Mesenchymal stem cell (in vitro differentiated cells and primary cell): ENCODE measurements around the gene CENPP.

ENCODE experiments used
- DNase-seq: peaks from one replicate; pipeline ENCODE4 v3.0.0-alpha.2; 2013
- H2AFZ ChIP-seq: one replicate; pipeline ENCODE4 v1.6.1; 2013; ENCODE audit warnings: low read depth, mild to moderate bottlenecking, control low read depth, inconsistent platforms, low read length, moderate library complexity
- H2AK5ac ChIP-seq: 2 replicates; pipeline ENCODE4 v1.6.1; 2013; ENCODE audit warnings: low read length, moderate library complexity, mild to moderate bottlenecking, inconsistent platforms; ENCODE audit not compliant: severe bottlenecking
- H2BK120ac ChIP-seq: one replicate; pipeline ENCODE4 v1.6.1; 2013; ENCODE audit warnings: low read depth, mild to moderate bottlenecking, inconsistent platforms, low read length, moderate library complexity
- H2BK12ac ChIP-seq, 2 experiments: one replicate each; pipeline ENCODE4 v1.6.1; 2013; ENCODE audit warnings: inconsistent platforms in 2 of 2, low read length in 2 of 2, mild to moderate bottlenecking in 2 of 2, moderate library complexity in 2 of 2, control low read depth in 1 of 2
- H2BK15ac ChIP-seq: one replicate; pipeline ENCODE4 v1.6.1; 2013; ENCODE audit warnings: mild to moderate bottlenecking, low read depth, inconsistent platforms; ENCODE audit not compliant: poor library complexity, severe bottlenecking
- H2BK5ac ChIP-seq: 2 replicates; pipeline ENCODE4 v1.6.1; 2013; ENCODE audit warnings: low read depth, mild to moderate bottlenecking, low read length, control low read depth, inconsistent platforms; ENCODE audit not compliant: poor library complexity, severe bottlenecking
- H3K14ac ChIP-seq, 2 experiments: one replicate each; pipeline ENCODE4 v1.6.1; 2013; ENCODE audit warnings: inconsistent platforms in 2 of 2, low read length in 2 of 2, control low read depth in 1 of 2, mild to moderate bottlenecking in 1 of 2, moderate library complexity in 1 of 2
- H3K18ac ChIP-seq, 2 experiments: one replicate each; pipeline ENCODE4 v1.6.1; 2013; ENCODE audit warnings: inconsistent platforms in 2 of 2, low read length in 2 of 2, control low read depth in 1 of 2, low read depth in 1 of 2, mild to moderate bottlenecking in 1 of 2
- H3K23ac ChIP-seq, 2 experiments: one replicate each; pipeline ENCODE4 v1.6.1; 2013; ENCODE audit warnings: inconsistent platforms in 2 of 2, low read length in 2 of 2, mild to moderate bottlenecking in 2 of 2, moderate library complexity in 2 of 2, control low read depth in 1 of 2
- H3K27ac ChIP-seq: 2 replicates; pipeline ENCODE4 v1.5.1; 2013; ENCODE audit warnings: mild to moderate bottlenecking, moderate library complexity, low read length, control low read depth, inconsistent platforms; ENCODE audit not compliant: poor library complexity, severe bottlenecking
- H3K27me3 ChIP-seq, 2 experiments: 2 replicates each; pipeline versions ENCODE4 v1.6.1 to v1.7.0; 2013; ENCODE audit warnings: low read length in 2 of 2, mild to moderate bottlenecking in 2 of 2, moderate library complexity in 2 of 2, control low read depth in 1 of 2, inconsistent platforms in 1 of 2; ENCODE audit not compliant: control insufficient read depth in 1 of 2, insufficient read depth in 1 of 2
- H3K36me3 ChIP-seq, 2 experiments: 2 replicates each; pipeline versions ENCODE4 v1.6.1 to v1.7.0; 2013; ENCODE audit warnings: low read length in 2 of 2, control low read depth in 1 of 2, inconsistent platforms in 1 of 2, low read depth in 1 of 2, mild to moderate bottlenecking in 1 of 2; ENCODE audit not compliant: insufficient read depth in 2 of 2, control insufficient read depth in 1 of 2
- H3K4ac ChIP-seq, 2 experiments: one replicate each; pipeline ENCODE4 v1.6.1; 2013; ENCODE audit warnings: inconsistent platforms in 2 of 2, low read length in 2 of 2, mild to moderate bottlenecking in 2 of 2, moderate library complexity in 2 of 2, control low read depth in 1 of 2, low read depth in 1 of 2
- H3K4me1 ChIP-seq: 2 replicates; pipeline ENCODE4 v1.6.1; 2013; ENCODE audit warnings: low read depth, low read length, control low read depth; ENCODE audit not compliant: control insufficient read depth, insufficient read depth
- H3K4me2 ChIP-seq: 2 replicates; pipeline ENCODE4 v1.6.1; 2013; ENCODE audit warnings: low read length, mild to moderate bottlenecking, inconsistent platforms; ENCODE audit not compliant: poor library complexity, severe bottlenecking
- H3K4me3 ChIP-seq, 2 experiments: 2 replicates each; pipeline versions ENCODE4 v1.5.1 to v1.7.0; 2013; ENCODE audit warnings: low read length in 2 of 2, mild to moderate bottlenecking in 2 of 2, control low read depth in 1 of 2, low read depth in 1 of 2; ENCODE audit not compliant: insufficient read depth in 1 of 2
- H3K79me1 ChIP-seq: replicated peaks from 2 replicates; pipeline ENCODE4 v1.6.1; 2013; ENCODE audit warnings: mild to moderate bottlenecking, control low read depth, low read length, inconsistent platforms; ENCODE audit not compliant: poor library complexity, severe bottlenecking
- H3K9ac ChIP-seq: 2 replicates; pipeline ENCODE4 v1.7.0; 2013; ENCODE audit warnings: mild to moderate bottlenecking, low read length, moderate library complexity
- H3K9me3 ChIP-seq: 2 replicates; pipeline ENCODE4 v1.7.0; 2013; ENCODE audit warnings: mild to moderate bottlenecking, low read length; ENCODE audit not compliant: control insufficient read depth
- H4K8ac ChIP-seq: one replicate; pipeline ENCODE4 v1.6.1; 2013; ENCODE audit warnings: inconsistent platforms, mild to moderate bottlenecking, low read length, moderate library complexity
- H4K91ac ChIP-seq: one replicate; pipeline ENCODE4 v1.6.1; 2013; ENCODE audit warnings: mild to moderate bottlenecking, low read length, inconsistent platforms
- WGBS: methylation state at CpG from one replicate; pipeline ENCODE4 v1.1.7; 2013; ENCODE audit warnings: mixed read lengths; 5-methylcytosine and 5-hydroxymethylcytosine counted together

The CENPP gene

GRCh38 chr9:92422611-92423338 is 97.0 kb downstream of the CENPP start:
- H3K79me1 ChIP-seq, result no peaks in the 10 kb centered on the region
- no peak overlapping the region for H3K4ac ChIP-seq
- 86% methylated on average over 1 of the region's 2 CpGs for WGBS

DNA sequence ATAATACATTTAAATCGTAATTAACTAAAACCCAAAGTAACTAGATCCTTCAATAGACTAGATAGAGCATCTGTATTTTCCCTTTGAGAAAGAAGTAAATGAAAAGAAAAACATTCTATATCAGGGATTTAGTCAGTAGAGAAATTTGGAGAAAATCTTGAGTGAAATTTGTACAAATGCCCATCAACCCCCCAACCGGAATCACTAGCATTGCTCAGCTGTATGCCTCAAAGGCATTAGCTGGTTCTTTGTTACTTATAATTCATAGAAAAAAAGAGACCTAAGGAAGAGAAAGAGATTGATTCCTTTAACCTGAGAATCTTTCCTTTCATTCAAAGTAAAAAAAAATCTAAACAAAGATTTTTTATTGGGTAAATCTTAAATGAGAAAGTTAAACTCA is 97.9 kb downstream of the CENPP start:
- H4K8ac ChIP-seq, result no peak overlapping the region
- H2BK12ac ChIP-seq, result no peak overlapping the region
- no peak overlapping the region for H2BK5ac ChIP-seq
- peak overlapping the region; percentile 79 for H3K9ac ChIP-seq
- no peak overlapping the region for H2AK5ac ChIP-seq
- H3K27me3 ChIP-seq, result no peaks in the 10 kb centered on the region
- H2BK120ac ChIP-seq, result no peak overlapping the region
- H3K4me2 ChIP-seq, result no peak overlapping the region
- H2AFZ ChIP-seq, result no peak overlapping the region
- no peak overlapping the region for H3K27ac ChIP-seq
- no peak overlapping the region for H3K14ac ChIP-seq
- no peak overlapping the region for H3K4ac ChIP-seq
- no peak overlapping the region for H3K4me3 ChIP-seq
- H3K36me3 ChIP-seq, result no peaks in the 10 kb centered on the region
- no peak for DNase-seq
- H3K18ac ChIP-seq, result no peak overlapping the region
- no peaks in the 10 kb centered on the region for H3K79me1 ChIP-seq
- no peak overlapping the region for H4K91ac ChIP-seq
- no peak overlapping the region for H2BK15ac ChIP-seq
- no peaks in the 10 kb centered on the region for H3K9me3 ChIP-seq
- WGBS, result no CpG with 5 or more reads among the region's 2 CpGs
- no peak overlapping the region for H3K23ac ChIP-seq
- H3K4me1 ChIP-seq, result no peaks in the 10 kb centered on the region

More at GRCh38 chr9:92422611-92423338, 97.0 kb downstream of the CENPP start:
- no peak overlapping the region for H3K27ac ChIP-seq
- no peak overlapping the region for H2BK120ac ChIP-seq
- no peaks in the 10 kb centered on the region for H3K9me3 ChIP-seq
- no peak overlapping the region for H2AK5ac ChIP-seq
- no peaks in the 10 kb centered on the region for H3K4me1 ChIP-seq
- H2BK15ac ChIP-seq, result no peak overlapping the region
- H4K8ac ChIP-seq, result no peak overlapping the region
- no peak overlapping the region for H3K9ac ChIP-seq
- no peak overlapping the region for H2BK5ac ChIP-seq
- H3K36me3 ChIP-seq, result no peaks in the 10 kb centered on the region
- no peak overlapping the region for H3K4me2 ChIP-seq
- no peaks in the 10 kb centered on the region for H3K27me3 ChIP-seq
- H2AFZ ChIP-seq, result no peak overlapping the region
- no peak overlapping the region for H4K91ac ChIP-seq
- no peak overlapping the region for H3K4me3 ChIP-seq
- no peak for DNase-seq
- H3K14ac ChIP-seq, result no peak overlapping the region
- no peak overlapping the region for H3K18ac ChIP-seq
- H3K23ac ChIP-seq, result no peak overlapping the region
- H2BK12ac ChIP-seq, result no peak overlapping the region

DNA sequence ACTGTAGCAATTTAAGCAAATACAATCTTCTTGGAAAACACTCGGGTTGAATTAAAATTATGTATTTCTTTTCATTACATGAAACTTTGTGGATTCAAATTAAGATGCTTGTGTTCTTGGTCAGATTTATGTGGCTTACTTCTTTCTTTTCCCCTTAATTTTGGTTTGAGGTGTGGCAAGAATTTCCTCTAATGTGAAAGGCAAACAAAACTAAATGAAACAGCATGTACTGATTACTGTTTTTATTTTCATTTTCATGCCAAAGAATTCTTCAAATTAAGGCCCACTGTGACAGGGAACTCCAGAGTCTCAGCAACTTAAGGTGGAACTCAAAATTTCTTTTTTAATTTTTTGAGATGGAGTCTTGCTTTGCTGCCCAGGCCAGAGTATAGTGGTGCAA is 98.6 kb downstream of the CENPP start, which contains the start of gene OMD:
TSS of gene OMD (minus strand) at position 132 of the 400 bp plus-strand sequence. CDS start 6,913 bp downstream, outside the sequence.
- no peak within 1 kb of the TSS for H2AK5ac ChIP-seq
- no peaks in the 10 kb centered on the region for H3K9me3 ChIP-seq
- H3K79me1 ChIP-seq, result no peaks in the 10 kb centered on the region
- H3K14ac ChIP-seq, result no peak within 1 kb of the TSS
- H2BK12ac ChIP-seq, result no peak within 1 kb of the TSS
- H2BK5ac ChIP-seq, result no peak within 1 kb of the TSS
- H2BK120ac ChIP-seq, result no peak within 1 kb of the TSS
- H3K23ac ChIP-seq, result no peak within 1 kb of the TSS
- peak within 1 kb of the TSS; percentile 79 for H3K9ac ChIP-seq
- no peak within 1 kb of the TSS for H3K27ac ChIP-seq
- H3K18ac ChIP-seq, result no peak within 1 kb of the TSS
- no peaks in the 10 kb centered on the region for H3K4me1 ChIP-seq
- no peak for DNase-seq
- H3K4me2 ChIP-seq, result no peak within 1 kb of the TSS
- no peak within 1 kb of the TSS for H2AFZ ChIP-seq
- H4K8ac ChIP-seq, result no peak within 1 kb of the TSS
- H3K36me3 ChIP-seq, result no peaks in the 10 kb centered on the region
- no peak within 1 kb of the TSS for H4K91ac ChIP-seq
- no peak within 1 kb of the TSS for H2BK15ac ChIP-seq
- H3K4ac ChIP-seq, result no peak within 1 kb of the TSS
- no peaks in the 10 kb centered on the region for H3K27me3 ChIP-seq
- peak within 1 kb of the TSS in 1 of 2 experiments; percentile 38 for H3K4me3 ChIP-seq
- WGBS, result no CpG with 5 or more reads among the region's 1 CpG

- Histone ChIP-seq H3K4me3 (no peak overlapping the region), H3K79me1 (no peaks in the 10 kb centered on the region), H4K91ac (no peak overlapping the region), H3K4me1 (no peaks in the 10 kb centered on the region), H3K27me3 (no peaks in the 10 kb centered on the region), H4K8ac (no peak overlapping the region), H3K23ac (no peak overlapping the region), H3K14ac (no peak overlapping the region), H2BK15ac (no peak overlapping the region), H3K9ac (peak overlapping the region; percentile 76), H2BK120ac (no peak overlapping the region), H3K9me3 (no peaks in the 10 kb centered on the region), H2BK12ac (no peak overlapping the region), H3K36me3 (no peaks in the 10 kb centered on the region), H2AFZ (no peak overlapping the region), H3K4ac (no peak overlapping the region), H2BK5ac (no peak overlapping the region), H2AK5ac (no peak overlapping the region), H3K27ac (no peak overlapping the region), H3K4me2 (no peak overlapping the region), H3K18ac (no peak overlapping the region)
- WGBS, result no CpG with 5 or more reads among the region's 2 CpGs
- no peak for DNase-seq
Measured at GRCh38 chr9:92425474-92425873, 99.7 kb downstream of the CENPP start.
